Frontal cortex (tissue), 4 donors: ENCODE results near the gene IGF2BP2. TPM values are rescaled to one million over a fixed set of nuclear protein-coding genes. Genes with fewer than 3 reads are reported as not detected.
"Not testable (repeated sequence)": the region's sequence is repeated elsewhere in the genome, so short reads cannot be mapped to it uniquely, and the experiment has no call there.

ENCODE experiments used
- DNase-seq, 2 donors: peaks; one replicate each; pipeline ENCODE4 v3.0.0; 2012; ENCODE audit warnings: low spot score in 2 of 2
- FAIRE-seq: peaks from 2 replicates; lab custom pipeline; 2012; peaks lifted over from hg19 to GRCh38; lab: Jason Lieb, UNC
- total RNA-seq: library from RNA; depleted of rRNA; stranded (reverse); fragments of >200 nt; gene quantifications from one replicate; pipeline ENCODE4 v1.2.3, GENCODE V29; 2014
- donor health status: control.
- donor health status: control.
- donor health status: control.

The IGF2BP2 gene
- total RNA-seq, 1 donor from 2014 or later, result 20.0 TPM

DNA sequence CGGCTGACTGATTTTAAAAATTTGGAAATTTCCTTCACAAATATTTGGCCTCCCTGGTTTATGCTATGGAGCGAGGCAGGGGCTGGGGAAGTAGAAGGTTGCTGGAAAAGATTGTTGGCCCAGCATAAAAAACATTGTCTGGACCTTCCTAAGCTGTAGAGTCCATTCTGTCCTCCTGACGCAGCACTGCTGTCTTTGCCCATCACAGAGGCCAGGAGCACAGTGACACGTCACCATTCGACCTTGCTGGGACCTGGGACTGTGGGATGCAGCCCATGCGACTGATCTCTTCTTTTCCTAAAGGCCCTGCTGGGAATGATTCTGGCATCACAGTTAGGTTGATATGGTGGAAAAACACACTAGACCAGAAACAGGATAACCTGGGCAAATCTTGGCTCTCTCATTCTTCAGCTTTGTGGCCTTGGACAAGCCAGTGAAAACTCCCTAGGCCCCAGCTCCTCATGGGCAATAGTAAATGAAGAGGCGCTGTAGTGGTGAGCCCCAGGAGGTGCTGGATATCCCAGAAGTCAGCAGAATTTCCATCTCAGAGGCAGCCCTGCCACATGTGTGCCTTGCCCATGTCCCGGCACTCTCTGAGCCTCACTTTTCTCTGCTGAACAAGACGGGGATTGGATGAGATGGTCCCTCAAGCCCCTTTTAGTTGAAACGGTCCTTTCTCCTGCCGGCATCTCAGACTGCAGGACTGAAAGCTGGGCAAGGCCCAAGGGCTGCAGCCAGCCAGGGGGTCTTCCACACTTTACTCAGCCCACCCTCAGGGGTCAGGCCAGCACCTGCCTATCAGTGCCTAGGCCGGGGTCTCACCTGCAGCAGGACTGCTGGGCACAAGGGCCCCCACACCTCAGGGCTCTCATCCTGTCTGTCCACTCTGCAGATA is 169.2 kb downstream of the IGF2BP2 start:
- DNase-seq, result no peak
- FAIRE-seq, result no peak

DNA sequence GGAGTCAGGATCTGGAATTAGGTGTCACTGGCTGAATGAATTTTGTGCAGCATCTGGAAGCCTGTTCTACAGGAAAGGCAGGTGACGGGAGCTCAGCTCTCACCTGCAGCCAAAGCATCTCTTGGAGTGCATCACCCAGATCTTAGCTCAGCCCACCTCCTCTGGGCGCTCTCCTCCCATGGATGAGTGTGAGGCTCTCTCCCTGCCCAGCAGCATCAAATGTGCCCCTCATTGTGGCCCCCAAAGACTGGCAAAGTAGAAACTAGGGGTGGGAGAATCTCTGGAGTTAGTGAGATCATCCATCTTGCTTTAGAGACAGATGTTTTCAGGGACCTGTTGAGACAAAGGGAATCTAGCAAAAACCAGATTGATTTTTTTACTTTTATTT is 170.1 kb downstream of the IGF2BP2 start:
- DNase-seq, result no peak
- no peak for FAIRE-seq

DNA sequence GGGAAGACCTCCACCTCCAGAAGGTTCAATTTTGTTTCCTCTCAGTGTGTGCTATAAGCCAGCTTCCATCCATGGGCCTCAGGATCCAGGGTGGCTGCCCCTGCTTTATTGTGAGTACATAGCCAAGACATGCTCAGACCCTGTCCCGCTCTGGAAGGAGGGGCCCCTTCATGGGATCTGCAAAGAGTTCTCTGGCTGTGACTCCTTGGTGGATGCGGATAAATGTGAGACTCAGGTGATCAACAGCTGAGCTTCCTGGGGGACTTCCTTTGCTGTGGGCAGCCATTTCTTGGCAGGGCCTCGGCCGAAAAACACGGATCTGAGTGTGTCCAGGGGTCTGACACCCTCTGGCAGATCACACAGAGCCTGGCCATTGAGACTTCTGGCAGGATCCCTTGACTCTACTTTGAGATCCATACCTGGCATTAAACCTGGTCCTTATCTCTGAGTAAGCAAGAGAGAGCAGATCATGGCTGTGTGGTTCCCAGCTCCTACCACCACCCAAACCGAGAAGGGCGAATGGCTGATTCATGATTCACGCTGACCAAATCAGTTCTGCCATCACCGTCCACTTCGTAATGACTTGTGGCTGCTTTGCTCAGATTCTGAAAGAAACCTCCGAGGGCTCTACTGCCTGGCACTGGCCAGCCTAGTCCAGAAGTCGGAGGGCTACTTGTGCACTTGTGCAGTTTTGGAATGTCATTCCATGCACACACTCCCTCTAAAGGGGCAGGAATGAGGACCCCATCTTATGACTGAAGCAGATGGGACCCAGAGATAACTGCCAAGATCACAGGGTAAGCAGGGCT is 170.7 kb downstream of the IGF2BP2 start:
- no peak for DNase-seq
- FAIRE-seq, result no peak

DNA sequence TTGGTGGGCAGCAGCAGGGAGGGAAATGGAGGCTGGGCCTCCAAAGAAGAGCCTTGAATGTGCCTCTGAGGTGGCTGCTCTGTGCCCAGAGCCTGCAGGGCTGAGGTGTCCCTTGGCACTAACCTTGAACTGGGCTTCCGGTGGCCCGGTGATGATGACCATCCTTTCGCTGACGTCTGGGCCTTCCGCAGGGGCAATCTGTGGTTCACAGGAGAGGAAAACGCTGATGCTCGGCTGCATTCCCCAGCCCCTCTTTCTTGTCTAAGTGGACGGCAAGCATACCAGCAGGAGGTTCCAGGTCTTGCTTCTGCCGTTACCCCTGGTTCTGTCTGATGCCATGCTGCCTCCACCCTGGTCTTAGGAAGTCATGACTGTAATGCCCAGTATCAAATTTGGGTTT is 172.9 kb downstream of the IGF2BP2 start:
- FAIRE-seq (no peak), DNase-seq (no peak)

DNA sequence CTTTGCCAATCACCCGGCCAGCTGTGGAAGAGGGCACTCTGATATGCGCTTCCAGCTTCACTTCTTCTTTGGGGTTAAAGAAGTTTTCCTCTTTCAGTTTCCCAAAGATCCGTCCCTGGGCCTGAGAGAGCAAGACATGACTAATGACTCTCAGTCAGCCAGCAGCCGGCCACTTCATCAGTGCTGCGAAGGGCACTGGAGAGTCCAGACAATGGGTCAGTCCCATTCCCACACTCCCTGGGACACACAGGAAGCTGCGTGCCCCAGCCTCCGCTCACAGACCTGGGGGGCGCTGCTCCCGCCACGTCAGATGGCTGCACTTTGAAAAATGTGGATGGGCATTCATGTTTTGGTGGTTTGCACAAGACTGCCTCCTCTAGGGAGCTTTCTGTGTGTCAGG is 175.4 kb downstream of the IGF2BP2 start:
- FAIRE-seq (no peak), DNase-seq (no peak)

DNA sequence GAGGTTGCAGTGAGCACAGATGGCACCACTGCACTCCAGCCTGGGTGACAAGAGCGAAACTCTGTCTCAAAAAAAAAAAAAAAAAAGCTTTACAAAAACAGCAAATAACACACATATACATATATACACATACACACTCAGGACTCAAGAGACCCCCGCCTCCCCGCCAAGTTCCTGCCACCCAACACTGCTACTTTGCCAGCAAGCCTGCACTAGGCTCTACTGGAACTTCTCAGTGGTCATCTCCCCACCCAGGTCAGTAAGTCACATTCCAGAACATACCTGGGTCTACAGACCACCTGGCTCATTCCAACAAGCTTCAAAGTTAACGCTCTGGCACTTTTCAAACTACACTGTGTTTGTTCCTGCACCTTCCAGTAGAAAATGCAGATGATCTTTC is 176.4 kb downstream of the IGF2BP2 start:
- FAIRE-seq (no peak), DNase-seq (no peak)

DNA sequence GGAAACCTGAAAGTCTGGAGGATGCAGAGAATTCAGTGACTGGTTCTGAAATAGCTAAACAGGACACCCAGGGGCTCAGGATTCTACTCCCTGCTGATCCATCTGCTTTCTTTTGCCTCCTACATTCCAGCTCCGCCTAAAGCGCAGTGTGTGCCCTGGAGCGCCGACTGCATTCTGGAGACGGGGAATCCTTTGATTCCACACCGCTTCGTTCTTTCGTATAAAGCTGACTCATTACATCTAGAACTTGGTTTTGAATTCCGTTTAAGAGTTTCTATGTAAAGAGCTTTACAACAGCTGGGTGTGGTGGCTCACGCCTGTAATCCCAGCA is 177.0 kb downstream of the IGF2BP2 start:
- FAIRE-seq (no peak), DNase-seq (no peak)

DNA sequence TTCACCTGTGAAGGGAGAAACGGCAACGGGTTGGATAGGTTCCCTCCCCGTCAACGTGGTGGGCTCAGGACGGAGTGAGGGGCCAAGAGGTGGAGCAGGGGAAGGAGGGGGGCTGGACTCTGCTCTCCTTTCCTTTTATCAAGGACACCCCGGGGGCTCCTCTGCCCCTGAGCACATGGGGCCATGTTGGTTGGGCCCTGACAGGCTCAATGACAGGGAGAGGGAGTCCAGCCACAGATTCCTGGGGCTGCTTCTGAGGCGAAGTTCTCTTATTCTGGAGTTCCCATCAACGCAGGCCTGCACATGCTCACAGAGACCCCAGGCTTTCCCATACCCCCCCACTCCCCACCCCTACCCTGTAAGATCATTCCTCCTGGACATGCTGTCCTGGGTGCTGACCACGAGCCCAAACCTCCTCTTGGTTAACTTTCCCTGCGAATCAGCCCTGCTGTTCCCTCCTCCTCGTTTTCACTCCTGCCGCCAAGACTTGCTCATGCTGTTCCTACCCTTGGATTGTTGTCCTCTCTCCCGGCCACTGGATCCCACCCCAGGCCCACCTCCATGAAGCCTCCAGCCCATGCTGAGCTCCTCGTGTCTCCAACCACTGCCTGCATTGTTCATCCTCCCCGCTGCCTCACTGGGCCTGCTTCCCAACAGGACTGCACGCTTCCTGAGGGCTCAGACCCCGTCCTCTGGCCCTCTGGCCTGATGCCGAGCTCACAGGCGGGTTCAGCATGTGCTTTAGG is 177.5 kb downstream of the IGF2BP2 start:
- DNase-seq (no peak), FAIRE-seq (no peak)

GRCh38 chr3:185646382-185647133 is 178.3 kb downstream of the IGF2BP2 start:
- DNase-seq (no peak), FAIRE-seq (no peak)

DNA sequence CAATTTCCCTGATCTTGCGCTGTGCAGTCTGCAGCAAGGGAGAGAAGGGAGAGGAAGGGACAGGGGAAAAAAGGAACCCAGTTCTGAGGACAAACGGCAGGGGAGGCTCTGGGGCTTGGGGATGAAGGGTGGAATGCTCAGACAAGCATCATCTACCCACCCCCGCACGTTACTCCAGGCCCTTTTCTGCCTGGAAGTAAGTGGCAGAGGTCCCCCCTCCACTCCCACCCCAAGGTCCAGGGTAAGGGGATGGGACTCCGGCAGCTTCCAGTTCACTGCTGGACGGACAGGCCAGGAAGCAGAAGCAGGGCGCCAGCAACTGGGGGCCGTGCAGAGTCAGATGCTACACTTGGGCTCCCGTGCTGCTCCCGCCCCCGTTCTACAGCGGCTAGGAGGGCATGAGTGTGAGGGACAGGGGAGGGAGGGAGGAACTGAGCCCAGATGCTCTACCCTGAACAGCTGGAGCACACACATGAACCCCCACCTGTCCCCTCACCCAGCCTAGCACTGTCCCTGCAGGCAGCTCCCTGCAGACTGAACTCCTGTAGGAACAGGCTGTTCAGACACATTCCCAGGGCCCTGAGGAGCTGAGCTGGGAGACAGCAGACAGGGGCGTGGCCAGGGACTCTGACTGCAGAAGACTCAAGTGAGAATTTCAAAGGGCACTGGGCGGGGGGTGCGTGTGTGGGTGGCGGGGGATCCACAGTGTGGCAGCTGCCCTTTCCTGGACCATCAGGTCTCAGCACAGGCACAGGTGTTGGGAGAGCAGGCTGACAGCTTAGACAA is 179.1 kb downstream of the IGF2BP2 start:
- DNase-seq (no peak), FAIRE-seq (no peak)

DNA sequence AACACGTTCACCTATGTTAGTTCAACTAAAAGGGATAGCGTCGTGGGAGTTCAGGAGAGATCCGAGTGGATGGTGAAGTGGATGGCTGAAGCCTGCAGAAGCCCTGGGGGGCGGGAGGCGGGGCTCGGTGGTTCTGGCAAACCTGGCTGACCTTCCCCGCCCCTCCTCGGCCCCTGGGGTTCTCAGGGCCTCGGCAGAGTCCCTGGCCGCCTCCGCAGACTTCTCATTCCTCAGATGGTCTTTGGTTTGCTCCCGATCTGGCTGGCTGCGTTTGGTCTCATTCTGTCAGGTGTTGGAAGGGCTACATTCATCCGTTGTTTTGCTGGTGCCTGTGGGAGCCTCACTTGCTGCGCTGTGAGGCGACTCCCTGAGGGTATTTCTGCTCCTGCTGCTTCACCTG is 179.7 kb downstream of the IGF2BP2 start:
- FAIRE-seq, DNase-seq: not testable (repeated sequence)

GRCh38 chr3:185640308-185640707 is 184.5 kb downstream of the IGF2BP2 start:
- FAIRE-seq (no peak), DNase-seq (no peak)

DNA sequence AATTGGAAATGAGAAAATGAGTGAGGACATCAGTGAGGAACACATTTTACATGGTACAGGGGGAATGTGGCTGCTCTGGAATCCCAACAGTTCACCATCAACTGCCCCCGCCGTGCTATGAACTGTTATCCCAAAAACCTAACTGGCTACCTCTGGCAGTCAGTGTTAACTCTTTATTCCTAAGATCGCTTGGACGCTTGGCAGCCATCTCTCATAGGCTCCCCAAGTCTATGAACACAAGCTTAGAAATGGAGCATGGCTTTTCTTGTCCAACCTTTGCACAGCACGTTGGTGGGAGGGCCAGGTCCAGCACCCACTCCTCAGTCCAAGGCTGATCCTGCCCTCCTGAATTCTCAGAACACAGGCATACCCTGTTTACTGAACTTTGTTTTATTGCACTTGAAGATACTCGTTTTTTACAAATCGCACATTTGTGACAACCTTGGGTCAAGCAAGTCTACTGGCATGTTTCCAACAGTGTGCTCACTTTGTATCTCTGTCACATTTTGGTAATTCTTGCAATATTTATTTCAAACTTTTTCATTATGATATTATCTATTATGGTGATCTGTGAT is 185.1 kb downstream of the IGF2BP2 start:
- DNase-seq (no peak), FAIRE-seq (no peak)

- DNase-seq, FAIRE-seq: not testable (repeated sequence)
These were observed 186.2 kb downstream of the IGF2BP2 start for GRCh38 chr3:185638651-185639050.

DNA sequence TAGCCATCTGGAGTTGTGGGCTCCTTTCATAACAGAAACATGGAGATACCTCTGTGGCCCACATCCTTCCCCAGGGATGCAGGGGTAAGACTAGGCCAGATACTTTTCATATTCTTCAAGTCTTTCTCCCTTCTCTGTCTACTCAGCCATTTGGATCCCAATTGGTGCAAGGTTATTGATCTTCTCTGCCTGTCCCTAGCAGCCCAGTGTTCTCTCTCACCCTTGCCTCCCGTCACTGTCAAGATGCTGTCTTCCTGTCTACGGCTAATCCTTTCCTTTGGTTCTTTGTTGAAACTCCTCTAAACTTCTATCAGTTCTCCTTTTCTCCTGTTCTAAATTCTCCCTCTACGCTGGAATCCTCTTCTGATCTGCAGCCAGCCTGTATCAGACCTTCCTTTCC is 187.5 kb downstream of the IGF2BP2 start:
- DNase-seq (no peak), FAIRE-seq (no peak)

GRCh38 chr3:185632996-185633395 is 191.8 kb downstream of the IGF2BP2 start:
- FAIRE-seq (no peak), DNase-seq (no peak)

DNA sequence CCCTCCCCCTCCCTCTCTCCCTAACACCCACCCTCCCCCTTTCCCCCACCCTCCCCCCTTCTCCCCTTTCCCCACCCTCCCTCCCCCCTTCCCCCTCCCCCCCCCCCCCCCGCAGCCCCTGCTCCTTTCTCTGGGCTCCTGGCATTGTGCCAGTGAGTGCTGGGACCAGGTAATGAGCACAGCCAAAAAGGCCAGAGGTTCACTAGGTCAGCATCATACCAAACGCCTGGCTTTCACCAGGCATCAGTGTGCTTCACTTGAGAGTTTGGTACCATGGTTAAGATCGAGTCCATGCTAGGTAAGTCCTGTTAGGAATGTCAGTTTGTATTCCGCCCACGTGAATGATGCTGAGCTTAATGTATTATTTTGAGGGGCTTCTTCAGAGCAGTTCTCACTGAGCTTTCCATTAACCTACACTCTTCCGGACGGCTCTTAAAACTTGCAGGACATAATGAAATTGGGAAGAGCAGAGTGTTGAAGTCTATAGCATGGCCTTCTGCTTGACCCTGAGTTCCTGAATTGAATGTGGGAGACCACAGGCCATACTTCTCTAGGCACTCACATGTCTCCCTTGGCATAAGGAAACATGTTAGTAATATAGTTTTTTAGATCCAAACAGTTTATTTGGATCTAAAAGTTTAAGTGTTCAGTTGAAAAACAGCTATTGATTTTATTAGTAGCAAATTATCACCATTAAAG is 193.2 kb downstream of the IGF2BP2 start:
- DNase-seq (no peak), FAIRE-seq (no peak)

- FAIRE-seq (no peak), DNase-seq (no peak)
These were observed 193.7 kb downstream of the IGF2BP2 start for GRCh38 chr3:185631108-185631507.
